ENCODE data around the gene ADIPOR1. TPM values are rescaled to one million over a fixed set of nuclear protein-coding genes. Genes with fewer than 3 reads are reported as not detected.
"Not testable (repeated sequence)": the region's sequence is repeated elsewhere in the genome, so short reads cannot be mapped to it uniquely, and the experiment has no call there.

Gene ADIPOR1
- total RNA-seq, 1 donor from 2014 or later: 137 TPM

- DNase-seq: no peak
Measured at GRCh38 chr1:202935844-202936243, 22.3 kb downstream of the ADIPOR1 start.

- no peak for DNase-seq
Measured at GRCh38 chr1:202934755-202935154, 23.4 kb downstream of the ADIPOR1 start.

GRCh38 chr1:202932476-202932875 is 25.6 kb downstream of the ADIPOR1 start:
- no peak for DNase-seq

GRCh38 chr1:202926581-202927491 is 31.3 kb downstream of the ADIPOR1 start, which contains the start of gene KLHL12:
Gene KLHL12, minus strand, starts transcription at chr1:202927234. Its CDS starts 2,072 bp downstream, at chr1:202925162.
- DNase-seq: peak; percentile 99

GRCh38 chr1:202923533-202923932 is 34.6 kb downstream of the ADIPOR1 start:
- DNase-seq: no peak

GRCh38 chr1:202919615-202920014 is 38.5 kb downstream of the ADIPOR1 start:
- DNase-seq: no peak

- no peak for DNase-seq
Measured at GRCh38 chr1:202915146-202915545, 43.0 kb downstream of the ADIPOR1 start.

- DNase-seq: not testable (repeated sequence)
Measured at GRCh38 chr1:202912476-202912875, 45.6 kb downstream of the ADIPOR1 start.

GRCh38 chr1:202909494-202909893 is 48.6 kb downstream of the ADIPOR1 start:
- no peak for DNase-seq

GRCh38 chr1:202908998-202909397 is 49.1 kb downstream of the ADIPOR1 start:
- no peak for DNase-seq

GRCh38 chr1:202905331-202905730 is 52.8 kb downstream of the ADIPOR1 start:
- DNase-seq: no peak

- not testable (repeated sequence) for DNase-seq
Measured at GRCh38 chr1:202903808-202904207, 54.3 kb downstream of the ADIPOR1 start.

- DNase-seq: no peak
Measured at GRCh38 chr1:202901555-202901954, 56.6 kb downstream of the ADIPOR1 start.

- no peak for DNase-seq
Measured at GRCh38 chr1:202892501-202892900, 65.6 kb downstream of the ADIPOR1 start.

Other genes with a start within 250 kb of the ADIPOR1 start
- under 0.01 TPM in 1 of 2 replicates, not detected in the other for gene SYT2, start 247.9 kb downstream of the ADIPOR1 start, total RNA-seq
- gene KDM5B, start 149.9 kb downstream of the ADIPOR1 start, total RNA-seq: 76.3 and 89.0 TPM in 2 replicates
- 0.51 TPM in 1 of 2 replicates, not detected in the other for gene PCAT6, start 147.4 kb downstream of the ADIPOR1 start, total RNA-seq
- 6.8 and 9.4 TPM in 2 replicates for gene RABIF, start 69.2 kb downstream of the ADIPOR1 start, total RNA-seq
- gene KLHL12, start 31.1 kb downstream of the ADIPOR1 start, total RNA-seq: 26.7 and 28.6 TPM in 2 replicates
- 36.1 and 40.0 TPM in 2 replicates for gene CYB5R1, start 8.9 kb upstream of the ADIPOR1 start, total RNA-seq
- gene TMEM183A, start 49.1 kb upstream of the ADIPOR1 start, total RNA-seq: 95.8 and 124 TPM in 2 replicates
- 0.14 and 0.17 TPM in 2 replicates for gene PPFIA4, start 68.2 kb upstream of the ADIPOR1 start, total RNA-seq
- gene MYOG, start 127.7 kb upstream of the ADIPOR1 start, total RNA-seq: not detected in 2 replicates
- gene ADORA1, start 169.4 kb upstream of the ADIPOR1 start, total RNA-seq: 0.19 TPM in 1 of 2 replicates, not detected in the other
- gene MYBPH, start 217.5 kb upstream of the ADIPOR1 start, total RNA-seq: not detected in 2 replicates
- gene CHI3L1, start 228.4 kb upstream of the ADIPOR1 start, total RNA-seq: 0.17 TPM in 1 of 2 replicates, not detected in the other

Data from dermis blood vessel endothelial cell (primary cell).